ENCODE measurements around the gene CDC7. TPM values are rescaled to one million over a fixed set of nuclear protein-coding genes. Genes with fewer than 3 reads are reported as not detected.

The CDC7 gene
- polyA plus RNA-seq, 1 of the 3 experiments (the other 2 are of a cell fraction), result 2.6 TPM

- 23% methylated on average over 5 of the region's 5 CpGs for WGBS (ENCODE audit: low lambda C conversion rate)
- Histone ChIP-seq H4K20me1 (ENCODE audit: insufficient read depth) (no peaks in the 10 kb centered on the region), H3K4me2 (no peak overlapping the region; the same call in 1 of the 2 replicates), H2AFZ (ENCODE audit: low read depth) (no peak overlapping the region), H3F3A (replicated peaks; ENCODE audit: insufficient read depth) (no peaks in the 10 kb centered on the region), H3K4me3 (ENCODE audit: low read depth in 2 of 2, low read length in 1 of 2) (no peak overlapping the region), H3K9ac (no peak overlapping the region), H3K79me2 (ENCODE audit: insufficient read depth) (no peaks in the 10 kb centered on the region), H3K27ac (ENCODE audit: low read depth in 2 of 2, low read length in 1 of 2) (no peak overlapping the region), H3K9me2 (no peaks in the 10 kb centered on the region), H3K27me3 (ENCODE audit: insufficient read depth) (no peaks in the 10 kb centered on the region), H3K36me3 (replicated peaks in 1 of 2; ENCODE audit: control insufficient read depth in 1 of 2, insufficient read depth in 2 of 2, low read length in 1 of 2) (no peaks in the 10 kb centered on the region), H3K9me3 (no peaks in the 10 kb centered on the region), H3K4me1 (ENCODE audit: control insufficient read depth in 1 of 2, insufficient read depth in 2 of 2, low read depth in 1 of 2, low read length in 1 of 2) (peaks cover 0 to 10% of the 10 kb centered on the region in 2 experiments; a peak in 1 of 4 replicates)
- POLR2A ChIA-PET, result no interaction called here
- CTCF ChIA-PET, result interaction anchor here (1.7 kb wide), 1 partner anchor 9 kb away, joined by 3 read pairs; no protein-coding TSS in a partner anchor
- no peak for TF ChIP-seq SIN3A (IDR thresholded peaks at IDR 0.05; ENCODE audit: borderline replicate concordance, low read depth, low read length)
- no peak for TF ChIP-seq PBX3 (IDR thresholded peaks at IDR 0.05)
- TF ChIP-seq SMC3 (IDR thresholded peaks at IDR 0.05; ENCODE audit: low read depth, low read length), result no peak
- TF ChIP-seq, protein P1, sequence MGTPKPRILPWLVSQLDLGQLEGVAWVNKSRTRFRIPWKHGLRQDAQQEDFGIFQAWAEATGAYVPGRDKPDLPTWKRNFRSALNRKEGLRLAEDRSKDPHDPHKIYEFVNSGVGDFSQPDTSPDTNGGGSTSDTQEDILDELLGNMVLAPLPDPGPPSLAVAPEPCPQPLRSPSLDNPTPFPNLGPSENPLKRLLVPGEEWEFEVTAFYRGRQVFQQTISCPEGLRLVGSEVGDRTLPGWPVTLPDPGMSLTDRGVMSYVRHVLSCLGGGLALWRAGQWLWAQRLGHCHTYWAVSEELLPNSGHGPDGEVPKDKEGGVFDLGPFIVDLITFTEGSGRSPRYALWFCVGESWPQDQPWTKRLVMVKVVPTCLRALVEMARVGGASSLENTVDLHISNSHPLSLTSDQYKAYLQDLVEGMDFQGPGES (IDR thresholded peaks at IDR 0.05; ENCODE audit: low read depth, low read length), result no peak
- no peak for TF ChIP-seq TAF1 (IDR thresholded peaks at IDR 0.05; ENCODE audit: borderline replicate concordance, low read depth, low read length)
- TF ChIP-seq CHD2 (IDR thresholded peaks at IDR 0.05; ENCODE audit: low read length, partially characterized antibody), result no peak
- no peak for TF ChIP-seq TEAD4 (IDR thresholded peaks at IDR 0.05; ENCODE audit: borderline replicate concordance, insufficient read depth)
- TF ChIP-seq, protein P2, sequence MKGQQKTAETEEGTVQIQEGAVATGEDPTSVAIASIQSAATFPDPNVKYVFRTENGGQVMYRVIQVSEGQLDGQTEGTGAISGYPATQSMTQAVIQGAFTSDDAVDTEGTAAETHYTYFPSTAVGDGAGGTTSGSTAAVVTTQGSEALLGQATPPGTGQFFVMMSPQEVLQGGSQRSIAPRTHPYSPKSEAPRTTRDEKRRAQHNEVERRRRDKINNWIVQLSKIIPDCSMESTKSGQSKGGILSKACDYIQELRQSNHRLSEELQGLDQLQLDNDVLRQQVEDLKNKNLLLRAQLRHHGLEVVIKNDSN (IDR thresholded peaks at IDR 0.05; ENCODE audit: borderline replicate concordance, low read depth), result no peak
- TF ChIP-seq GATA2 (CRISPR knock-in tag; IDR thresholded peaks at IDR 0.05), result no peak
- TF ChIP-seq NFIC (IDR thresholded peaks at IDR 0.05; ENCODE audit: borderline replicate concordance), result no peak
- no peak for TF ChIP-seq MXI1 (IDR thresholded peaks at IDR 0.05; ENCODE audit: low read depth, low read length)
- no peak for TF ChIP-seq RXRA (IDR thresholded peaks at IDR 0.05; ENCODE audit: borderline replicate concordance, low read depth)
- TF ChIP-seq RCOR1 (IDR thresholded peaks at IDR 0.05; ENCODE audit: low read length), result no peak
- no peak for TF ChIP-seq FOXM1 (IDR thresholded peaks at IDR 0.05; ENCODE audit: low read depth)
- TF ChIP-seq TCF12 (IDR thresholded peaks at IDR 0.05), result no peak
- TF ChIP-seq RAD21 (IDR thresholded peaks at IDR 0.05; ENCODE audit: low read length), result no peak
- no peak for DNase-seq
These were observed 56.5 kb downstream of the CDC7 start for GRCh38 chr1:91557039-91557690.

Measured in SK-N-SH (cell line).